K562 (cell line): Measurements from ENCODE around the gene CCDC15. TPM values are rescaled to one million over a fixed set of nuclear protein-coding genes. Genes with fewer than 3 reads are reported as not detected.
A peak's percentile ranks its signal among the peaks of the same experiment; 100 is the strongest.

Source experiments
- CBX5 ChIP-seq: IDR thresholded peaks from 2 replicates; pipeline ENCODE4 v1.6.1; 2014; ENCODE audit warnings: low read depth, borderline replicate concordance
- CHD1 ChIP-seq: fragments of 200-600 bp; sonication (generic); IDR thresholded peaks from one replicate; pipeline ENCODE4 v1.6.1; 2012; ENCODE audit warnings: mild to moderate bottlenecking, moderate library complexity, low read length, inconsistent platforms
- HNRNPH1 ChIP-seq: fragments of 200-400 bp; formaldehyde crosslinking; optimal IDR thresholded peaks from 2 replicates; pipeline ENCODE3; 2017; ENCODE audit warnings: low read depth, mild to moderate bottlenecking, low read length, moderate library complexity
- KLF13 ChIP-seq: fragments of 450-650 bp; IDR thresholded peaks from 2 replicates; pipeline ENCODE4 v1.6.1; 2016; ENCODE audit warnings: missing genetic modification characterization, low read depth, mild to moderate bottlenecking, missing compliant biosample characterization, moderate library complexity, borderline replicate concordance
- LEF1 ChIP-seq: fragments of 450-650 bp; IDR thresholded peaks from 2 replicates; pipeline ENCODE4 v1.6.1; 2016; ENCODE audit warnings: mild to moderate bottlenecking
- NONO ChIP-seq, 2 experiments: fragments of 200-400 bp in 1 of 2; fragments of 450-650 bp in 1 of 2; formaldehyde crosslinking in 1 of 2; IDR thresholded peaks; 2 replicates each; pipeline ENCODE4 v1.6.1; 2017; ENCODE audit warnings: low read depth in 2 of 2, mild to moderate bottlenecking in 2 of 2, moderate library complexity in 2 of 2, low read length in 1 of 2
- NR2C1 ChIP-seq, 2 experiments: fragments of 450-650 bp; IDR thresholded peaks; 2 replicates each; pipeline ENCODE4 v1.6.1; 2017; ENCODE audit warnings: mild to moderate bottlenecking in 2 of 2, antibody characterized with exemption in 1 of 2, inconsistent platforms in 1 of 2, missing compliant biosample characterization in 1 of 2, missing genetic modification characterization in 1 of 2
- POLR2A ChIP-seq: fragments of 450-650 bp; conservative IDR thresholded peaks from 2 replicates; pipeline ENCODE4 v1.6.1; 2016
- POLR2AphosphoS2 ChIP-seq: IDR thresholded peaks from 2 replicates; pipeline ENCODE4 v1.6.1; 2012; ENCODE audit warnings: low read length, improper control_type of control experiment
- PURB ChIP-seq: sonication (generic); formaldehyde crosslinking; IDR thresholded peaks from 2 replicates; pipeline ENCODE4 v1.9.0; 2021; ENCODE audit warnings: low read depth, mild to moderate bottlenecking, missing genetic modification reagents
- RBFOX2 ChIP-seq: fragments of 200-400 bp; formaldehyde crosslinking; IDR thresholded peaks from 2 replicates; pipeline ENCODE4 v1.6.1; 2017; ENCODE audit warnings: low read depth, mild to moderate bottlenecking, low read length, moderate library complexity
- RBM39 ChIP-seq: fragments of 200-400 bp; formaldehyde crosslinking; optimal IDR thresholded peaks from 2 replicates; pipeline ENCODE3; 2018; ENCODE audit warnings: low read depth, low read length
- ZNF79 ChIP-seq: fragments of 250-450 bp; sonication (Bioruptor Pico); IDR thresholded peaks from 2 replicates; pipeline ENCODE4 v1.4.0; 2020; ENCODE audit warnings: low read depth, mild to moderate bottlenecking, moderate library complexity
- ZZZ3 ChIP-seq: fragments of 450-650 bp; IDR thresholded peaks from 2 replicates; pipeline ENCODE4 v1.6.1; 2016; ENCODE audit warnings: antibody characterized with exemption, mild to moderate bottlenecking, moderate library complexity
- polyA plus RNA-seq, 8 experiments: library from polyadenylated mRNA; depleted of rRNA in 4 of 8; stranded (reverse) in 5 of 8; unstranded in 3 of 8; fragments of >200 nt; fragmentation: Nextera tagmentation in 2 of 8; fragmentation: Illumina TruSeq in 1 of 8; extraction: Ambion mirVana in 2 of 8; extraction: Trizol in 1 of 8; gene quantifications; 2 replicates each; pipeline versions ENCODE4 v1.2.1 to v1.2.3, GENCODE V29; 2011 to 2014; ENCODE audit warnings: inconsistent platforms in 1 of 8, missing spikeins in 1 of 8
- total RNA-seq, 7 experiments: library from RNA; depleted of rRNA in 6 of 7; stranded (reverse); fragments of >200 nt in 6 of 7; fragmentation: Illumina TruSeq in 2 of 7; extraction: Trizol in 2 of 7; gene quantifications; 2 replicates each; pipeline versions ENCODE4 v1.2.1 to v1.2.3, GENCODE V29; 2011 to 2021; ENCODE audit warnings: low replicate concordance in 1 of 7
- TF ChIP-seq, protein P1 (sequence below): conservative IDR thresholded peaks from 2 replicates; pipeline ENCODE4 v1.6.1; 2011; ENCODE audit warnings: low read depth, mild to moderate bottlenecking, low read length; ENCODE audit not compliant: control insufficient read depth
- TF ChIP-seq, protein P2 (sequence below), 2 experiments: fragments of 450-650 bp; IDR thresholded peaks; 2 replicates each; pipeline ENCODE4 v1.6.1; 2016
- TF ChIP-seq, protein P3 (sequence below): sonication (generic); formaldehyde crosslinking; IDR thresholded peaks from 2 replicates; pipeline ENCODE4 v1.8.0; 2022; ENCODE audit warnings: mild to moderate bottlenecking, missing genetic modification reagents
- TF ChIP-seq, protein P4 (sequence below): fragments of 450-650 bp; IDR thresholded peaks from 2 replicates; pipeline ENCODE4 v1.6.1; 2016; ENCODE audit warnings: borderline replicate concordance
- TF ChIP-seq, protein P5 (sequence below): fragments of 450-650 bp; IDR thresholded peaks from 2 replicates; pipeline ENCODE4 v1.6.1; 2017; ENCODE audit warnings: antibody characterized with exemption

Gene CCDC15
- total and polyA plus RNA-seq, 9 of the 15 experiments (the other 6 are each of a cell fraction or from before 2014, with no cell fraction given) = 1.9 to 9.2 (median 3.9) TPM

DNA sequence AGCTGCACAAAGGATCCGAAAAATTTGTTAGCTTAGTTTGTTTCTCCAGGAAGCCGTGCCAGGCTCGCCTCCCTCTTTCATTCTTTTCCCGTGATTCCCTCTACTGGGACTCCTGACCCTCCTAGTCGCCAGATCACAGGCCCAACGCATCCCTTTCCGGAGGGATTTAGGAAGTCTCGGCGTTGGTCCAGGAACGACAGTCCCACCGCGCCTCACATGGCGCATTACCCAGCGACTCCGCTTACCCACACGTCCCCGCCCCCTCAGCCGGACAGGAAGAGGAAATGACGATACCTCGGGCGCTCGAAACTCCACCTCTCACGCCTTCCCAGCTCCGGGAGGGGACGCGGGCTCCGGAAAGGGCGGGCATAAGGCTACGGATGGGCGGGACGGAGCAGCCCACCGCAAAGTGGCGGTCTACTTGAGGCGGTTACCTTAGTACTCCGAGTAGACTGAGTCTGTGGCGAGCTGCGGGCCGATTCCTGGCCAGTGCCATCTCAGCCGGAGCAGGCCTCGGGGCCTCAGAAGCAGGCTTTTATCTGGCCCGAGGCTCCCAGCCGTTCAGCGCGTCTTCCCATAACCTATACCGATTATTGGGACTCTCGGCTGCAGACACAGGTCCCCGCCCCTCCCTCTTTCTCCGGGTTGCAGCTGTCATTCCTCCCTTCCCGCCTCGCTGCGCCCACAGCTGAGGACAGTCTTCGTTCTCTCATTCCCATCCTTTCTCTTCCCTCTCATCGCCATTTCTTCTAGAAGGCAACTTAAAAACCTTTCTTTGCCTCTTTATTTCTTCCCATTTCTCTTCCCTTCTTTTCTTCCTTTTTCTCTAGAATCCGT lies at the start of gene CCDC15 (continued):
- no peak for TF ChIP-seq PURB (CRISPR knock-in tag)
- TF ChIP-seq CHD1 = no peak
- TF ChIP-seq, protein P1, sequence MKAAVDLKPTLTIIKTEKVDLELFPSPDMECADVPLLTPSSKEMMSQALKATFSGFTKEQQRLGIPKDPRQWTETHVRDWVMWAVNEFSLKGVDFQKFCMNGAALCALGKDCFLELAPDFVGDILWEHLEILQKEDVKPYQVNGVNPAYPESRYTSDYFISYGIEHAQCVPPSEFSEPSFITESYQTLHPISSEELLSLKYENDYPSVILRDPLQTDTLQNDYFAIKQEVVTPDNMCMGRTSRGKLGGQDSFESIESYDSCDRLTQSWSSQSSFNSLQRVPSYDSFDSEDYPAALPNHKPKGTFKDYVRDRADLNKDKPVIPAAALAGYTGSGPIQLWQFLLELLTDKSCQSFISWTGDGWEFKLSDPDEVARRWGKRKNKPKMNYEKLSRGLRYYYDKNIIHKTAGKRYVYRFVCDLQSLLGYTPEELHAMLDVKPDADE = peak; percentile 67
- TF ChIP-seq ZNF79 = no peak
- TF ChIP-seq, protein P2, sequence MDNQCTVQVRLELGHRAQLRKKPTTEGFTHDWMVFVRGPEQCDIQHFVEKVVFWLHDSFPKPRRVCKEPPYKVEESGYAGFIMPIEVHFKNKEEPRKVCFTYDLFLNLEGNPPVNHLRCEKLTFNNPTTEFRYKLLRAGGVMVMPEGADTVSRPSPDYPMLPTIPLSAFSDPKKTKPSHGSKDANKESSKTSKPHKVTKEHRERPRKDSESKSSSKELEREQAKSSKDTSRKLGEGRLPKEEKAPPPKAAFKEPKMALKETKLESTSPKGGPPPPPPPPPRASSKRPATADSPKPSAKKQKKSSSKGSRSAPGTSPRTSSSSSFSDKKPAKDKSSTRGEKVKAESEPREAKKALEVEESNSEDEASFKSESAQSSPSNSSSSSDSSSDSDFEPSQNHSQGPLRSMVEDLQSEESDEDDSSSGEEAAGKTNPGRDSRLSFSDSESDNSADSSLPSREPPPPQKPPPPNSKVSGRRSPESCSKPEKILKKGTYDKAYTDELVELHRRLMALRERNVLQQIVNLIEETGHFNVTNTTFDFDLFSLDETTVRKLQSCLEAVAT (IDR thresholded peaks at IDR 0.05) = peak in 1 of 2 experiments; percentile 76; a peak in 3 of 4 replicates
- TF ChIP-seq, protein P3, sequence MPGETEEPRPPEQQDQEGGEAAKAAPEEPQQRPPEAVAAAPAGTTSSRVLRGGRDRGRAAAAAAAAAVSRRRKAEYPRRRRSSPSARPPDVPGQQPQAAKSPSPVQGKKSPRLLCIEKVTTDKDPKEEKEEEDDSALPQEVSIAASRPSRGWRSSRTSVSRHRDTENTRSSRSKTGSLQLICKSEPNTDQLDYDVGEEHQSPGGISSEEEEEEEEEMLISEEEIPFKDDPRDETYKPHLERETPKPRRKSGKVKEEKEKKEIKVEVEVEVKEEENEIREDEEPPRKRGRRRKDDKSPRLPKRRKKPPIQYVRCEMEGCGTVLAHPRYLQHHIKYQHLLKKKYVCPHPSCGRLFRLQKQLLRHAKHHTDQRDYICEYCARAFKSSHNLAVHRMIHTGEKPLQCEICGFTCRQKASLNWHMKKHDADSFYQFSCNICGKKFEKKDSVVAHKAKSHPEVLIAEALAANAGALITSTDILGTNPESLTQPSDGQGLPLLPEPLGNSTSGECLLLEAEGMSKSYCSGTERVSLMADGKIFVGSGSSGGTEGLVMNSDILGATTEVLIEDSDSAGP (CRISPR knock-in tag) = no peak
- no peak for TF ChIP-seq NONO (IDR thresholded peaks at IDR 0.05; ENCODE audit: low read depth in 2 of 2, low read length in 1 of 2)
- no peak for TF ChIP-seq RBM39
- no peak for TF ChIP-seq NR2C1 (IDR thresholded peaks at IDR 0.05)
- TF ChIP-seq NR2C1 (tag; IDR thresholded peaks at IDR 0.05) = no peak
- TF ChIP-seq ZZZ3 = 0 out of 2 replicates have a peak, but pooled peaks have one; percentile 6
- TF ChIP-seq CBX5 = no peak
- TF ChIP-seq HNRNPH1 = no peak
- TF ChIP-seq KLF13 (tag) = peak; percentile 65
- peak; percentile 97 for TF ChIP-seq POLR2A
- TF ChIP-seq LEF1 = 0 out of 2 replicates have a peak, but pooled peaks have one; percentile 22
- peak; percentile 93 for TF ChIP-seq RBFOX2
- TF ChIP-seq, protein P4, sequence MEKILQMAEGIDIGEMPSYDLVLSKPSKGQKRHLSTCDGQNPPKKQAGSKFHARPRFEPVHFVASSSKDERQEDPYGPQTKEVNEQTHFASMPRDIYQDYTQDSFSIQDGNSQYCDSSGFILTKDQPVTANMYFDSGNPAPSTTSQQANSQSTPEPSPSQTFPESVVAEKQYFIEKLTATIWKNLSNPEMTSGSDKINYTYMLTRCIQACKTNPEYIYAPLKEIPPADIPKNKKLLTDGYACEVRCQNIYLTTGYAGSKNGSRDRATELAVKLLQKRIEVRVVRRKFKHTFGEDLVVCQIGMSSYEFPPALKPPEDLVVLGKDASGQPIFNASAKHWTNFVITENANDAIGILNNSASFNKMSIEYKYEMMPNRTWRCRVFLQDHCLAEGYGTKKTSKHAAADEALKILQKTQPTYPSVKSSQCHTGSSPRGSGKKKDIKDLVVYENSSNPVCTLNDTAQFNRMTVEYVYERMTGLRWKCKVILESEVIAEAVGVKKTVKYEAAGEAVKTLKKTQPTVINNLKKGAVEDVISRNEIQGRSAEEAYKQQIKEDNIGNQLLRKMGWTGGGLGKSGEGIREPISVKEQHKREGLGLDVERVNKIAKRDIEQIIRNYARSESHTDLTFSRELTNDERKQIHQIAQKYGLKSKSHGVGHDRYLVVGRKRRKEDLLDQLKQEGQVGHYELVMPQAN = peak; percentile 66
- TF ChIP-seq, protein P5, sequence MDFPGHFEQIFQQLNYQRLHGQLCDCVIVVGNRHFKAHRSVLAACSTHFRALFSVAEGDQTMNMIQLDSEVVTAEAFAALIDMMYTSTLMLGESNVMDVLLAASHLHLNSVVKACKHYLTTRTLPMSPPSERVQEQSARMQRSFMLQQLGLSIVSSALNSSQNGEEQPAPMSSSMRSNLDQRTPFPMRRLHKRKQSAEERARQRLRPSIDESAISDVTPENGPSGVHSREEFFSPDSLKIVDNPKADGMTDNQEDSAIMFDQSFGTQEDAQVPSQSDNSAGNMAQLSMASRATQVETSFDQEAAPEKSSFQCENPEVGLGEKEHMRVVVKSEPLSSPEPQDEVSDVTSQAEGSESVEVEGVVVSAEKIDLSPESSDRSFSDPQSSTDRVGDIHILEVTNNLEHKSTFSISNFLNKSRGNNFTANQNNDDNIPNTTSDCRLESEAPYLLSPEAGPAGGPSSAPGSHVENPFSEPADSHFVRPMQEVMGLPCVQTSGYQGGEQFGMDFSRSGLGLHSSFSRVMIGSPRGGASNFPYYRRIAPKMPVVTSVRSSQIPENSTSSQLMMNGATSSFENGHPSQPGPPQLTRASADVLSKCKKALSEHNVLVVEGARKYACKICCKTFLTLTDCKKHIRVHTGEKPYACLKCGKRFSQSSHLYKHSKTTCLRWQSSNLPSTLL = no peak
- peak; percentile 41; the same call in 1 of the 2 replicates for TF ChIP-seq POLR2AphosphoS2
